Activated T-helper 1 cell treated with Interleukin-2 at 50 U/mL for 16 hours (primary cell): ENCODE data around the gene CCDC69.
"Not testable (repeated sequence)": the region's sequence is repeated elsewhere in the genome, so short reads cannot be mapped to it uniquely, and the experiment has no call there.

ENCODE experiments used
- DNase-seq: peaks from one replicate; pipeline ENCODE4 v3.0.0-alpha.2; 2020; ENCODE audit warnings: low read depth

Gene CCDC69

GRCh38 chr5:151221574-151221973 lies 2.3 kb downstream of the CCDC69 start:
- DNase-seq, result no peak

- no peak for DNase-seq
Observed at GRCh38 chr5:151219789-151220188, 4.1 kb downstream of the CCDC69 start.

- DNase-seq, result no peak
Observed at GRCh38 chr5:151219138-151219537, 4.8 kb downstream of the CCDC69 start.

- DNase-seq, result no peak
Observed at GRCh38 chr5:151218177-151218576, 5.7 kb downstream of the CCDC69 start.

GRCh38 chr5:151216781-151217180 lies 7.1 kb downstream of the CCDC69 start:
- DNase-seq, result no peak

GRCh38 chr5:151215546-151215880 lies 8.4 kb downstream of the CCDC69 start:
- no peak for DNase-seq

- DNase-seq, result no peak
Observed at GRCh38 chr5:151214614-151215545, 9.0 kb downstream of the CCDC69 start.

GRCh38 chr5:151213803-151214613 lies 9.9 kb downstream of the CCDC69 start:
- peak; percentile 80 for DNase-seq

GRCh38 chr5:151212406-151212798 lies 11.5 kb downstream of the CCDC69 start:
- DNase-seq, result no peak

GRCh38 chr5:151208481-151208914 lies 15.4 kb downstream of the CCDC69 start:
- no peak for DNase-seq

- no peak for DNase-seq
Observed at GRCh38 chr5:151205411-151205810, 18.5 kb downstream of the CCDC69 start.

GRCh38 chr5:151204051-151204450 lies 19.8 kb downstream of the CCDC69 start:
- no peak for DNase-seq

- no peak for DNase-seq
Observed at GRCh38 chr5:151202381-151203139, 21.3 kb downstream of the CCDC69 start.

- DNase-seq, result no peak
Observed at GRCh38 chr5:151200913-151201595, 22.8 kb downstream of the CCDC69 start.

- no peak for DNase-seq
Observed at GRCh38 chr5:151199581-151200185, 24.2 kb downstream of the CCDC69 start.

- no peak for DNase-seq
Observed at GRCh38 chr5:151198861-151199260, 25.0 kb downstream of the CCDC69 start.

GRCh38 chr5:151197291-151197600 lies 26.6 kb downstream of the CCDC69 start:
- not testable (repeated sequence) for DNase-seq

GRCh38 chr5:151196556-151197290 lies 27.2 kb downstream of the CCDC69 start:
- no peak for DNase-seq

GRCh38 chr5:151195622-151196021 lies 28.3 kb downstream of the CCDC69 start:
- DNase-seq, result no peak

- DNase-seq, result no peak
Observed at GRCh38 chr5:151192626-151193025, 31.3 kb downstream of the CCDC69 start.

GRCh38 chr5:151191661-151192060 lies 32.2 kb downstream of the CCDC69 start:
- DNase-seq, result no peak
